C4-2B (cell line): ENCODE results near the gene SELENOK.

Experiments used
- ZFX ChIP-seq: fragments of 450-650 bp; IDR thresholded peaks from 2 replicates; pipeline ENCODE4 v1.6.1; 2017
- TF ChIP-seq, protein P1 (sequence below): fragments of 450-650 bp; conservative IDR thresholded peaks from 2 replicates; pipeline ENCODE4 v1.5.1; 2017; ENCODE audit warnings: mild to moderate bottlenecking

- TF ChIP-seq, protein P1, sequence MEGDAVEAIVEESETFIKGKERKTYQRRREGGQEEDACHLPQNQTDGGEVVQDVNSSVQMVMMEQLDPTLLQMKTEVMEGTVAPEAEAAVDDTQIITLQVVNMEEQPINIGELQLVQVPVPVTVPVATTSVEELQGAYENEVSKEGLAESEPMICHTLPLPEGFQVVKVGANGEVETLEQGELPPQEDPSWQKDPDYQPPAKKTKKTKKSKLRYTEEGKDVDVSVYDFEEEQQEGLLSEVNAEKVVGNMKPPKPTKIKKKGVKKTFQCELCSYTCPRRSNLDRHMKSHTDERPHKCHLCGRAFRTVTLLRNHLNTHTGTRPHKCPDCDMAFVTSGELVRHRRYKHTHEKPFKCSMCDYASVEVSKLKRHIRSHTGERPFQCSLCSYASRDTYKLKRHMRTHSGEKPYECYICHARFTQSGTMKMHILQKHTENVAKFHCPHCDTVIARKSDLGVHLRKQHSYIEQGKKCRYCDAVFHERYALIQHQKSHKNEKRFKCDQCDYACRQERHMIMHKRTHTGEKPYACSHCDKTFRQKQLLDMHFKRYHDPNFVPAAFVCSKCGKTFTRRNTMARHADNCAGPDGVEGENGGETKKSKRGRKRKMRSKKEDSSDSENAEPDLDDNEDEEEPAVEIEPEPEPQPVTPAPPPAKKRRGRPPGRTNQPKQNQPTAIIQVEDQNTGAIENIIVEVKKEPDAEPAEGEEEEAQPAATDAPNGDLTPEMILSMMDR = peak; percentile 32
- TF ChIP-seq ZFX = no peak
Observed at GRCh38 chr3:53939813-53940212, 48.2 kb upstream of the SELENOK start.
